Measurements from ENCODE around the gene GYPC.
A peak's percentile ranks its signal among the peaks of the same experiment; 100 is the strongest.

GYPC gene

DNA sequence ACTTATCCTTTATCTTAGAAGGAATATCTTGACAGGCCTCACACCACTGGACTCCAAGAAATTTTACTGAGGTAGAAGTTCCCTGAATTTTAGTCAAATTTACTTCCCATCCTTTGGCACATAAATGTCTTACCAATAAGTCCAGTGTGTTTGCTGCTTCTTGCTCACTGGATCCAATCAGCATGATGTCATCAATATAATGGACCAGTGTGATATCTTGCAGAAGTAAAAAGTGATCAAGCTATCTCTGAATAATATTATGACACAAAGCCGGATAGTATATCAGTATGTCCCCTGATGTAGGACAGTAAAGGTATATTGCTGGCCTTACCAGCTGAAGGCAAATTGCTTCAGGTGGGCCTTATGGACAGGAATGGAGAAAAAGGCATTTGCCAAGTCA, 6.9 kb upstream of the GYPC start:
- no peak for DNase-seq (ENCODE audit: low read depth in 2 of 2)

DNA sequence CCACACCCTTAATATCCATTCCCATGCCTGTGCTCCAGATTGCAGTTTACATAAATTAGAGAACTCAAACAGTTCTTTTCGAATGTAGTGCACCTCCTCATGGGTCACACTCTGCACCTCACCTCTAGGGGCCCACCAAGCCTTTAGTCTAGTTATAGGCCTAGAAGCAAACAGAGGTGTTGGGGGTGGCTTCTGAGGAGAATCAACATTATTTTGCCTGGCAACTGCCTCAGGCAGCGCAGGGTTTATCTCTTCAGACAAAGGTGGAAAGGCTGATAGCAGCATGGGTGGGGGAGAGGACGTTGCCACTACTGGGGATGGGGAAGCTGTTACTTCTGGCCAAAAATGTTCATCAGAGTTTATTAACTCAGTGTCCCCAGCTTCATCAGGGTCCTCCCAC, 5.0 kb upstream of the GYPC start:
- DNase-seq (ENCODE audit: low read depth in 2 of 2) = no peak

DNA sequence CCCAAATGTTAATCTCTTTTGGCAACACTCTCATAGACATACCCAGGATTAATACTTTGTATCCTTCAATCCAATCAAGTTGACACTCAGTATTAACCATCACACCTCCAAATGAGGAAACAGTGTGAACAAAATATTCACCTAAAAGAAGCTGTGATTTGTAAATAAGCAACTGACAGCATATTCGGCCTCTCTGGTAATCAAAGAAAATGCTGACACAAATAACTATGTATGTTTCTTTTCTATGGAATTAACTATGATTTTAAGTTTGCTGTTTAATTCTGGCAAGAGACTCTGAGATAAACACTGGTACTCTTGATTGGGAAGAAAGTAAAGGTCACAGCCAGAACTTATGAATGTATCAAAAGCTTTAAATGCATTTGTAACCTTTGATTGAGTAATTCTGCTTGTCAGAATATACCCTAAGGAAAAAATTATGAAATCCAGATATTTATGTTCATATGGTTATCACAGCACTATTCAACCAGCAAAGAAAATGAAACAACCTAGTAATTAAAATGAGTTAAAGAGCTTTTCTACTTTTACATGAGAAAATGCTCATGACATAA, 3.6 kb upstream of the GYPC start:
- DNase-seq (ENCODE audit: low read depth in 2 of 2) = no peak

DNA sequence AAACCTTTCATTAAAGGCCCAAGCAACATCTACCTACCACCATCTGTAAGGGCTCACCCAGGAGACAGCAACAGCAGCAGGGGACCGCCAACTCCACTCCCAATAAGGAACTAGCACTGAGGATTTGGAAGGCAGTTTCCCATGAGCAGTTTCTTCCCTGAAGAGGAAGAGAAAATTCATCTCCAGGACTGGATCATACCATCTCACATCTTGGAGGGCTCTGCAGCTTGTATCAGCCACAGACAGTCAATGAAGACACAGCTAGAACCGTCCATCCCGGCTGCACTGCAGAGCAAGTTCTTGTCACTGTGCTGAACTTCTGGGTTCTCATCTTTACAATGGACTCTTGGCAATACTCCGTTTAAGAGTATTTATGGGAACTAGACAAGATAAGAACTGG, 2.8 kb upstream of the GYPC start:
- no peak for DNase-seq (ENCODE audit: low read depth in 2 of 2)

DNA sequence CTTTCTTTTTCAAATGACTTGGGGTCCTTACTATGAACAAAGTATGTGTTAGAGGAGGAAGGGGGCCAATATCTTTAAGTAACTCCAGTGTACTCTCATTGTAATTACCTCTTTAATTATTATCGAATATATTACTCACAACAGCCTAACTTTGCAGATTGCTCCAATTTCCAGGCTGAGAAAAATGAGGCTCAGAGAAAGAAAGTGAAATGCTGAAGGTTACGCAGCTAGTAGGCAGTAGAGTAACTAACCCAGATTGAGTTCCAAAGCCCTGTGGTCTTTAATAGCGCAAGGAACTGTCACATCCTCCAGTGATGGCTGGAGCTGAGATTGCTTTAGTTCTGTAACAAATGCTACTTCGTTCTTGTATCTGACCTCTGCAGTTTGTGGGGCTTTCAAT, 2.2 kb upstream of the GYPC start:
- DNase-seq (ENCODE audit: low read depth in 2 of 2) = no peak

DNA sequence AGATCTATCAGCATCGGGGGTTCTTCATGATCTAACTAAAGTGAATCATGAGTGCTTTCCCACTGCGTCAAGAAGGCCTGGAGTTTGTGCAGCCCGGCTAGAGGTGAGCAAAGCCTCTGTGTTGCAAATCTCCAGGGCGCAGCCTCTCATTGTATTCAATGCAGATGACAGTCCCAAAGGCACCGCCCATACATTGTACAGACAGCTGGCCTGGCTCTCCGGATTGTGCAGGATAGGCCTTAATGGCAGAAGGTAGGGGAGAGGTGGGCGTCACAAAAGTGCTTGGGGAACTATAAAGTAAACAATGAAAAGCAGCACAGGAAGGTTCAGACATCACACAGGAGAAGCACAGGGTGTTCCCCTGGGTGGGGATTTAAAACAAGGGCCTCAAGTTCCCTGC, 907 bp upstream of the GYPC start:
- DNase-seq (ENCODE audit: low read depth in 2 of 2) = no peak

DNA sequence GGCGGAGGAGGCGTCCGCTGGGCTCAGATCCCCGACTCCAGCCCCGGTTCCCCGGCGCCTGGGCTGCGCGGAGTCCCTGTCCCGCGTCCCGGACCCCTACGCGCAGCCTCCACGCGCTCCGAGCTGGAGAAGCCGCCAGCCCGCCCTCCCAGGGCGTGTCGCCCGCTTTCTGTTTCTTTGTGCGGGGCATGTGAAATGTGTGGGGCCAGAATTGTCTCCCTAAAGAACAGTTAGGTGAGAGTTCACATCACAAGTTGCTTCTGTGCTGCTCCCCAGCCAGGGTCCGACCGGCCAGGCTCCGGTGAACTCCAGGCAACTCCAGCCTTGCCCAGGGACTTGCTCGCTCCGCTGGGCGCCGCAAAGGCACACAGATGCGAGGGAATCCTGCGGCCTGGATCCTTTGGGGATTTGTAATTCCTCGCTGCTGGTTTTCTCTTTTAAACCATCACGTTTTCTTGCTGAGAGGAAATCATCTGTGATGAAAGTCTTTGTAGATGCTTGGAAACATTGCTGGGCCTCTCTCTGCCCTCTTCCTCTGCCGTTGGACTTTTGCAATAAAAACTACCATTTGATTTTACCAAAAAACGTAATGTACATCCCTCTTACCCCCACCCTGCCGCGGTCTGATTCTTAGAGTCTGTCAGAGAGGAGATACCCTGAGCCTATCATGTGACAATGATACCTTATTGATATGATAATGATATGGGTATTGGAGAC, 631 bp downstream of the GYPC start:
- DNase-seq (ENCODE audit: low read depth in 2 of 2) = no peak

DNA sequence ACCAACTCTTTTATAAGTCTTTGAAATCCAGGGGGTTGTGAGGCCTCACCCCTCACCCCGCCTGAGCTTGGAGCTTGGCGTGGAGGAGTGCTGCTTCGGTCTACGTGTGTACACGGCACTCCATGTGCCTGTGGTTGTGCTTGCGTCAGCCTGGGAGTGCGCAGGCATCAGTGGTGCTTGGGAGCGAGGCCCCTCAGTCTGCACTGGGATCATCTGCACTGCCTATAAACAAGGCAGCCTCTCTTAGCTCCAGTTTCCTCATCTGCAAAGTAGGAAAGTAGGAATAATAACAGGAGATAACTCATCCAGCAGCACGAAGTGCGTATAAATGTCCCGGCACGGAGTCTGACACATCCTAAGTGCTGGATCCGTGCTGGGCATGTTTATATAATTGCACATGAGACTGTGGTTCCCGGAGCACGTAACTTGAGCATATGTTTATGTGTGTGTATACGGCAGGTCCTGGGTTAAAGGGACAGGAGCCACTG, 1.2 kb downstream of the GYPC start:
- DNase-seq (ENCODE audit: low read depth in 2 of 2) = peak; percentile 65 to 66

DNA sequence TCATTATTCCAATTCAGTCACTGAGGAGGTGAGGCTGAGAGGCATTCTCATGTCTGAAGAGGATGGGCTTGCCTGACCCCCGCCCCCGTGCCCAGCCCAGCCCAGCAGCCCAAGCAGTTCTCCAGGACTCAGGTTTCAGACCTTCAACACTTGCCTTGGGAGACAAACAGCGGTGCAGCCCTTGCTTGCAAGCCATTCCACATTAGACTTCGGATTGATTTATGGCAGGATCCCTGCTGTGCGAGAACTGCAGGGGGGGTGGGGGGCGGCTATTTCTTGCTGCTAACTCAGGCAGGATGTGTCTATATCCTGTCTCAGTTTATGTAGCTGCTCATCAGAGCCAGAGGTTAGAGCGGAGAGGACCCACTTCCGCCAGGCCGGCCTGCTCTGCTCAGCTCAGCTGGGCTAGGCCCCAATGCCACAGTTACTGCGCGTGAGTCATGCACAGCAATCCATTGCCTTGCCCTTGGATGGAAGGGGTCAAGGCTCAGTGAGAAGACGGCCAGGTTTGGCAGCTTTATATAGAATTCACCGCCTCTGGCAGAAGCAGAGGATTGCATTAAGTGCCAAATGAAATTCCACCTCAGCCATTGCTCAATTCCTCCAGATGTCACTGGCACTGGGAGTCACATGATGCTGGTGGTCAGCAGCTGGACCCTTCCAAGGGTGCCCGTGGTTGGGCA, 1.8 kb downstream of the GYPC start:
- peak; percentile 75 for DNase-seq (ENCODE audit: low read depth in 2 of 2)

DNA sequence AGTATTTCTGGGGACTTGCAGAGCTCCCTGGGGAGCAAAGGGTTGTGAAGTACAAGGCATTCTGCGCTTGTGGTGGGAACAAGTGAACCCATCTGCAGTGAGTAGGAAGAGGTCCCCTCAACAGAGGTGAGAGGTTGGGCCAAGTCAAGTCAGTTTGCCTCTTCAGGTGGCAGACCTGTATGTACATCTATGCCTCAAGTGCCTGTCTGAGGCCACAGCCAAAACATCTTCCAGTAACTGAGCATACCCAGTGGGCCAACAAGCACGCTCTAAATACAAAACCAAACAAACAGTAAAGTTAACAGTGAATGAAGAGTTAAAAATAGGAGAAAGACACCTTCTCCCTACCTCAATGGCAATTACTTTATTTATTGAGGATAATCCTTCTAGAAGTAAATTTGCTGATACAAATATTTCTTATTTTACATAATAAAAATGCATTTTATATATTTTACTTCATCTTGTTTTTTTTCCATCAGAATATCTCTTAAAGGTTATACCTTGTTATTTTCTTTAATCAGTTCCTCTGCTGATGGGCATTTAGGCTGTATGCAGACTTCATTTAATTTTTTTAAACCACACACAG, 2.5 kb downstream of the GYPC start:
- DNase-seq (ENCODE audit: low read depth in 2 of 2) = no peak

DNA sequence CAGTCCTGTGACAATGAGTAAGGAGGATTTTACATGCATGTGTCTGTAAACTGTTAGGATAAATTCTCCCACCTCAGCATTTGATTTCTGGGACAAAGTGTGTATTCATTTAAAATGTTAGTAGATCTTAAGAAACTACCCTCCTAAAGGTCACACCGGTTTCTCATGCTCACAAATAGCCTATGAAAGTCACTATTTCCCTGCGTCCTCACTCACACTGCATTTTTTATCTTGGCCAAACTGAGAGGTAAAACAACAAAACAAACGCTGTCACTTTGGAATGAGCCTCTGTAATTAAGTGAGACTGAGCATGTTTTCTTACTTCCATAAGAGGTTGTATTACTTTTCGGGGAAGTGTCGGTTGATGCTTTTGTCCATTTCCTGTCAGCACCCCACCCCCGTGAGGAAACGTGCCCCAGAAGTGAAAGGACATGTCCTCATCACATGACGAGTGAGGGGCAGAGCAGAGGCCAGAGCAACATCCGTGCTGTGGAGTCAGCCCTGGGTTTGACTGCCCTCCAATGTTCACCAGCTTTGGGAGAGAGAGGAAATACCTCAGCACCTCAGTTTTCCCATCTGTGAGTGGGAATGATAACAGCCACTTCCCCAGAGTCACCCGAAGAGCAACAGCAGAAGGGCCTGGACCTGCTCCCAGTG, 3.1 kb downstream of the GYPC start:
- no peak for DNase-seq (ENCODE audit: low read depth in 2 of 2)

DNA sequence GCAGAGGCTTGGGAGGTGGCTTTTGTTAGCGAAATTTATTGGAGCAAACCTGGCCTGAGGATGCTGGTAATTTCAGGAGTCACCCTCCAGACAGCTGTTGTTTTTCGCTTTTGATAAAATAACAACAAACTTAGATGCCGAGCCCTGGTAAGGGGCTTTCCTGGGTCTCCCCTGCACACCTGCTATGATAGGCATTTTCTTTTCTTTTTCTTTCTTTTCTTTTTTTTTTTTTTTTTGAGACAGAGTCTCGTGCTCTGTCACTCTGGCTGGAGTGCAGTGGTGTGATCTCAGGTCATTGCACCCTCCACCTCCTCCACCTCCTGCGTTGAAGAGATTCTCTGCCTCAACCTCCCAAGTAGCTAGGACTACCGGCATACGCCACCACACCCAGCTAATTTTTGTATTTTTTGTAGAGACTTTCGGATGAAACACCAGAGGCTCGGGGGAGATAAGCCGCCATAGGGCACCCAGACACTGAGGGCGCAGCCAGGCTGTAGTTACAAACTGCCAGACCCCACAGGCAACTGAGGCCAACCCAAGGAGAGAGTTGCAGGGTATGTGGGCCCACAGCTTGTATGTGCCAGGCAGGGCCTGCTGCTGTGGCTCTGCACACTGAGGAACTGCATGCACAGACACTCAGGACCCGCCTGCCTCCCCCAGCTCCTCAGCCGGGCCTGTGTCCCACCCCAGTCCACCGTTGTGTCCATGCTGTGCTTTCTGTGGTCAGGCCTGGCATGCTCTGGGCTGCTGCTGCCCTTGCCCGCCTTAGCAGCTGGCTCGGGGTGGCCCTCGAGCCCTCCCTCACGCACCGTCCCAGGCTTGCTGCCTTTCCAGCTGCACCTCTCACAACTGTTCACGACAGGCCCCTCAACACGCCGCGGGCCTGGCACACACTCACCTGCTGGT, 3.9 kb downstream of the GYPC start:
- DNase-seq (ENCODE audit: low read depth in 2 of 2) = no peak

DNA sequence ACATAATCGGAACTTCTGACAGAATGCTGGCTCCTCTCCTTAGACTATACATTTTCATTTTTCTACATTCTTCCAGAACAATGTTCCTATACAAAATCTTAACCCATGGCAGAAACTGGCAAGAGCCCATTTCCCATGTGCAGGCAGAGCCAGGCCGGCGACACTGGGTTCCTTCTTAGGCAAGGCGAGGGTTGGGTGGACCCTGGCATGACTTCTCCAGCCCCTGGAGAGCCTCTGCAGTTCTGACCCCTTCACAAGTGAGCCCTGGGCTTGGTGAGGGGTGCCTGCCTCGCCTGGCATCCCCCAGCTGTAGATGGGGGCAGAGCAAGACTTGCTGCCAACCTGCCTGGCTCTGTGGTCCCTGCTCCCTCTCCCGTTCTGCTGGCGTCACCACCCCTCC, 5.0 kb downstream of the GYPC start:
- no peak for DNase-seq (ENCODE audit: low read depth in 2 of 2)

DNA sequence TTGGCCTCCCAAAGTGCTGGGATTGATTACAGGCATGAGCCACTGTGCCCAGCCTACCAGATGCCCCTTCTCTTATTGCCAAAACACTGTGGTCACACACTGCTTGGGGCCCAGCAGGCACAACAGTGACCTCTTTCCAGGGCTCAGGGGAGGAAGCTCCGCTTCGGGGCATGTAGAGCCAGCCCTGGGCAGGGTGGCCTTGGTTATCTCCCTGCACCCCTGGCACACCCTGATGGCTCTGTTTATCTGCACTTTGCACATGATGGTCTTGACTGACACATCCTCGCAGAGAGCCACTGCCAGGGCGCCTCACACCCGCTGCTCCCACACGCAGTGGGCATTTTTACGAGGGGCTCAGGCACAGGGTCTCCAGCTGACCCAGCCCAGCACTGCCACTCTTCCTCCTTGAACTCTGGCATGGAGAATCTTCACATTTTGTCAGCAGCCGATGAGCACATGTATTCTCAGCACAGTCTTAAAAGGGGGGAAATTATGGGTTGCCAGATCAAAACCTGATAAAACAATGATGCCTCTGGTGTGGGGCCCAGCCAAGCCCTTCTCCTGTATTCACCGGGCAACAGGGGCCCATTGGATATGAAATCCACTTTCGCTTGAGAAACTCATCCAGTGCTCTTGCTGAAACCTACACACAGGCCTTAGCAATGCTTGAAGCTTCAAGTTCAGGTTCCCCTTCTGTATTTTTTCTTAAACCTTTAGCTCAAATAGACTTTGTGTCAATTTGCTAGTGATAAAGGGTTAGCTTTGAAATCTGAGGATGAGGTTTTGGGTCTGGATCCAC, 5.9 kb downstream of the GYPC start:
- DNase-seq (ENCODE audit: low read depth in 2 of 2) = no peak

DNA sequence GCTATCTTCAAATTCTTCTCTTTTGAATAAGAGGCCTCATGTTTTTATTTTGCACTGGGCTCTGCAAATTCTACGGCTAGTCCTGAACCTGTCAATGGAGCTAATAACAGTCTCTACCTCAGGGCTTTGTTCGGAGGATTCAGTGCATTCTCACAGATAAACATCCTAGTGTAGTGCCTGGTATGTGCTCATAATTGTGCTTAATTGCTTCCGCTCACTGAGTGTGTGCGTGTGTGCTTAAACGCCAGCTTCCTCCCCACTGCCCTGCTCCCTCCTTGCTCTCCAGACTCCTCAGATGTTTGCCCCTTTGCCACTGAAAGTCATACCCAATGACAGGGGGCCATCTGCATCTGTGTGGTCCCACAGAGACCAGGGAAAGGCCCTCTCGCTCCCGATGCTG, 6.7 kb downstream of the GYPC start:
- no peak for DNase-seq (ENCODE audit: low read depth in 2 of 2)

DNA sequence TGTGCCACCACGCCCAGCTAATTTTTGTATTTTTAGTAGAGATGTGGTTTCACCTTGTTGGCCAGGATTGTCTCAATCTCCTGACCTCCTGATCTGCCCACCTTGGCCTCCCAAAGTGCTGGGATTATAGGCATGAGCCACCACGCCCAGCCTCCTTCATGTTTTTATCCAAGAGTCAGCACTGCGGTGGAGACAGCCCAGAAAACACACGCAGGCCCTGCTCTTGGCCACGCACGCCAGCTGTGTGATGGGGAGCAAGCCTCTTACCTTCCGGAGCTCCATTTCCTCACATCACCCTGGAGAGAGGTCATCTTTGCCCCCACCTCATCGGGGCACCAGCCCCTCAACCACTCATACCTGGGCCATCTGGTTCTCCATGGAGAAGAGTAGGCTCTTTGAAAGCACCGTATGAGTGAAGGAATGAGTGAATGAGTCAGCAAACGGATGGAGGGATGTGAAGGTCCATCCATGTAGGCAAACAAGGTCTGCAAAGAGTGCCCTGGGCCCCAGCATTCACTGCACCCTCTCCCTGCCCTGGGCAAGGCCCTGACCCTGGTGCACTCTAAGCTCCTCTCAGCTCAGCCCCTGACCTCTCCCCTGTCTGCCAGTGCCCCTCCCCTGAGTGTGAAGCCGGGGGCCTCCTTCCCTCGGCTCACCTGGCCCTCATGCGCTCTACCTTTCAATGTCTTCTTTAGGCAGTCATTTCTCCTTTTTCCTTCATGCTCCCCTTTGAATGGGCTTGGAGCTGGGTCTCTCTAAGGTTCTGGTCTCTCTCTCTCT, 7.4 kb downstream of the GYPC start:
- no peak for DNase-seq (ENCODE audit: low read depth in 2 of 2)

DNA sequence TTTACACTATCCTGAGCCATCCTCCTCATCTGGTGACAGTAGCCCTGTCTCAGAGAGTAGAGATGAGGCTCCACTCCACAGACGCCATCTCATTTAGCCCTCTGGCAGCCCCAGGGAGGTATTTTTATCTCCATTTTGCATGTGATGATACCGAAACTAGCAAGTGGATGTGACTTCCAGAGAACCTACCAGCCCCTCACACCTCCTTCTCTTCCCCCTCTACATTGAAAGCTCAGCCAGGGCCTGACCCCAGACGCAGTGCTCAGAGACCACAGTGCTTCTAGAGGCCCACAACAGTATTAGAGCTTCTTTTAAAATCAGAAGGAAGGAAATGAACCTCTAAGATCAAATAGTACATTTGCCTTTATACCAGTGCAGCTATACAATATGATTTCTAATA, 8.3 kb downstream of the GYPC start:
- no peak for DNase-seq (ENCODE audit: low read depth in 2 of 2)

DNA sequence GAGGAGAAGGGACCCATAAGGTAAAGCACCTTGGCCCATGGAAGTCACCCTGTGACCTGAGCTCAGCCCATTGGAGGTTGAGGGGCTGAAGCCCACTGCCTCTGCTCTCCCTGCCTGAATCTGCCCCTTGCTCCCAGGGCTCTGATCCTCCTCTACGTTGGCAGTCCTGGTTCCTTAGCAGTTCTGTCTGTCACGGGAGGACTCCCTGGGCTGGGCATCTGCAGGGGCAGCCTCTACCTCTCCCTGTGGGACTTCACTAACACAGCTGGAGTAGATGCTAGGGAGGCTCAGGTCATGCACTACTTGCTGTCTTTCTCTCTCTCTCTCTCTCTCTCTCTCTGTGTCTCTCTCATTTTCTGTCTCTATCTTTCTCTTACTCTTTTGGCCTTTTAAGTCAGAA, 8.7 kb downstream of the GYPC start:
- no peak for DNase-seq (ENCODE audit: low read depth in 2 of 2)

DNA sequence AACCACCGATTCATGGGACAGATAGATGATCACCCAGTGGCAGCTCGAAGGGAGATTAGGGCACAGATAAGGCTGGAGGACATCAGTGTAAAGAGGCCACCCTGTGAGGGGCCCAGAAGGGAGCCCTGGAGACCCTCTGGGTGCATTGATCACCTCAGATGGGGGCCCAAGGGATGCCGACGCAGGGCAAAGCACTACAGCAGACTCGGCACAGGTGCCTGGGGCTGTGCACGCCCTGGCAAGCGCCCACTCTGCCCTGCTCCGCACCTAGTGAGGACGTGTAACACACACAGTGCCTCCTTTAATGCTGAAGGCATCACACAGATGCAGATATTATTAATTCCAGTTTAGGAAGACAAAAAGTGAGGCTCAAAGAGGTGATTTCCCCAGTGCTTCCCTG, 9.5 kb downstream of the GYPC start:
- DNase-seq (ENCODE audit: low read depth in 2 of 2) = no peak

DNA sequence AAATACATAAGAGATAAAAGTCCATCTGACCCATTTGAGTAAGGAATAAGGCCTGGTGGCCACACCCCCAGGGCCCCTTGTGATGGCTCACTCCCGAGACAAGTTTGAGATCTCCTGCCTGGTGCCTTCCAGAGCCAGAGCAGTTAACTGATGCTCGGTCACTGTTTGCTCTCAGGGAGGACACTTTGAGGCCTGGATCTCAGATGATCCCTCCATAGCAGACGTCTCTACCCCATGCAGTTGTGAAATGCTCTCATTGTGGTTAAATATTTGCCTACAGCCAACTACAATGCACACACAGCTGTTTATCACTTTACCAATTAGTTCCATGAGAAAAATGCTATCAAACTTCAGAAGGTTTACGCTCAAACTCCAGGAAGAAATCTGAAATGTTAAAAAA, 12.3 kb downstream of the GYPC start:
- no peak for DNase-seq (ENCODE audit: low read depth in 2 of 2)
